Stimulated activated CD8-positive, alpha-beta memory T cell treated with anti-CD3 and anti-CD28 coated beads, Interleukin-4, amount 100 ng/mL, for 48 hours (primary cell): ENCODE measurements around the gene GTPBP1.
A peak's percentile ranks its signal among the peaks of the same experiment; 100 is the strongest.

ENCODE experiments used
- DNase-seq: peaks from one replicate; pipeline ENCODE4 v3.0.0-alpha.2; 2020

Gene GTPBP1

GRCh38 chr22:38727530-38728451 lies 22.0 kb downstream of the GTPBP1 start:
- DNase-seq, result no peak

- DNase-seq, result no peak
Observed at GRCh38 chr22:38728871-38729796, 23.4 kb downstream of the GTPBP1 start.

GRCh38 chr22:38729946-38730345 lies 24.2 kb downstream of the GTPBP1 start:
- DNase-seq, result no peak

- no peak for DNase-seq
Observed at GRCh38 chr22:38730411-38730871, 24.7 kb downstream of the GTPBP1 start.

GRCh38 chr22:38731703-38732161 lies 26.0 kb downstream of the GTPBP1 start:
- DNase-seq, result no peak

- DNase-seq, result no peak
Observed at GRCh38 chr22:38732251-38732815, 26.6 kb downstream of the GTPBP1 start.

- DNase-seq, result peak; percentile 72
Observed at GRCh38 chr22:38733329-38733723, 27.6 kb downstream of the GTPBP1 start.

- DNase-seq, result no peak
Observed at GRCh38 chr22:38733724-38734381, 28.1 kb downstream of the GTPBP1 start.

GRCh38 chr22:38734421-38735100 lies 28.8 kb downstream of the GTPBP1 start:
- no peak for DNase-seq

- no peak for DNase-seq
Observed at GRCh38 chr22:38735126-38735464, 29.4 kb downstream of the GTPBP1 start.

- no peak for DNase-seq
Observed at GRCh38 chr22:38735465-38736256, 29.9 kb downstream of the GTPBP1 start.

- no peak for DNase-seq
Observed at GRCh38 chr22:38736257-38736570, 30.5 kb downstream of the GTPBP1 start.

- DNase-seq, result no peak
Observed at GRCh38 chr22:38737302-38738060, 31.7 kb downstream of the GTPBP1 start.

GRCh38 chr22:38738475-38739070 lies 32.8 kb downstream of the GTPBP1 start:
- DNase-seq, result no peak

GRCh38 chr22:38739300-38740055 lies 33.7 kb downstream of the GTPBP1 start:
- DNase-seq, result no peak

GRCh38 chr22:38740116-38740723 lies 34.5 kb downstream of the GTPBP1 start:
- DNase-seq, result no peak

- DNase-seq, result no peak
Observed at GRCh38 chr22:38740754-38741153, 35.0 kb downstream of the GTPBP1 start.

GRCh38 chr22:38741166-38741565 lies 35.4 kb downstream of the GTPBP1 start:
- no peak for DNase-seq

- DNase-seq, result no peak
Observed at GRCh38 chr22:38741576-38741975, 35.8 kb downstream of the GTPBP1 start.
